Liver (tissue), 3 donors: ENCODE results near the gene ZNF280D.

ENCODE experiments used
- GABPA ChIP-seq, 2 donors: IDR thresholded peaks in 1 of 2; conservative IDR thresholded peaks in 1 of 2; 2 replicates each; pipeline ENCODE4 v1.6.1; 2016; ENCODE audit warnings: antibody characterized with exemption in 2 of 2, mild to moderate bottlenecking in 1 of 2, moderate library complexity in 1 of 2
- RAD21 ChIP-seq, 2 donors: IDR thresholded peaks; 2 replicates each; pipeline ENCODE4 v1.6.1; 2016; ENCODE audit warnings: antibody characterized with exemption in 2 of 2, mild to moderate bottlenecking in 2 of 2
- TAF1 ChIP-seq: conservative IDR thresholded peaks from 2 replicates; pipeline ENCODE4 v1.6.1; 2016; ENCODE audit warnings: antibody characterized with exemption, mild to moderate bottlenecking
- YY1 ChIP-seq: IDR thresholded peaks from 2 replicates; pipeline ENCODE4 v1.6.1; 2016; ENCODE audit warnings: antibody characterized with exemption, mild to moderate bottlenecking
- TF ChIP-seq, protein P1 (sequence below): fragments of 150-350 bp; IDR thresholded peaks from 2 replicates; pipeline ENCODE4 v1.5.1; 2017; ENCODE audit warnings: improper control_type of control experiment, low read depth, low read length; ENCODE audit not compliant: missing input control
- TF ChIP-seq, protein P2 (sequence below): IDR thresholded peaks from 2 replicates; pipeline ENCODE4 v1.6.1; 2016; ENCODE audit warnings: antibody characterized with exemption
- donor health status: healthy.
- donor health status: healthy.

DNA sequence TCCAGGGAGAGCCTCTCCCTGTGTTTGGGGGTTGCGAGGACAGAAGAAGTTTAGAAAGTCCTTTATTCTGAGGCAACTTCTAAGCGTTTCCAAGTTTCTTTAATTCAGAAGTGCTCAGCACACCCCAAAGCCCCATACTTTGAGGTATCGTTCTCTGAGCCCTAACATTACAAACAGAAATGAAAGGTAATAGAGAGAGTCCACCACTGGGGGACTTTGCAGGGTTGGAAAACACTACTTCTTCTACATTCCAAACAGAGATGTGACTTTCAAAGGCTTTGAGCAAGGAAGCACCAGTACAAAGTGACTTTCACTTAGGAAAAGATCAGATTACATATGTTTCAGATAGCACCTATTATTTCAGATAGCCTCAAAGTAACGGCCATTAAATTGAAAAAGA, 6.2 kb upstream of the ZNF280D start:
- TF ChIP-seq, protein P1, sequence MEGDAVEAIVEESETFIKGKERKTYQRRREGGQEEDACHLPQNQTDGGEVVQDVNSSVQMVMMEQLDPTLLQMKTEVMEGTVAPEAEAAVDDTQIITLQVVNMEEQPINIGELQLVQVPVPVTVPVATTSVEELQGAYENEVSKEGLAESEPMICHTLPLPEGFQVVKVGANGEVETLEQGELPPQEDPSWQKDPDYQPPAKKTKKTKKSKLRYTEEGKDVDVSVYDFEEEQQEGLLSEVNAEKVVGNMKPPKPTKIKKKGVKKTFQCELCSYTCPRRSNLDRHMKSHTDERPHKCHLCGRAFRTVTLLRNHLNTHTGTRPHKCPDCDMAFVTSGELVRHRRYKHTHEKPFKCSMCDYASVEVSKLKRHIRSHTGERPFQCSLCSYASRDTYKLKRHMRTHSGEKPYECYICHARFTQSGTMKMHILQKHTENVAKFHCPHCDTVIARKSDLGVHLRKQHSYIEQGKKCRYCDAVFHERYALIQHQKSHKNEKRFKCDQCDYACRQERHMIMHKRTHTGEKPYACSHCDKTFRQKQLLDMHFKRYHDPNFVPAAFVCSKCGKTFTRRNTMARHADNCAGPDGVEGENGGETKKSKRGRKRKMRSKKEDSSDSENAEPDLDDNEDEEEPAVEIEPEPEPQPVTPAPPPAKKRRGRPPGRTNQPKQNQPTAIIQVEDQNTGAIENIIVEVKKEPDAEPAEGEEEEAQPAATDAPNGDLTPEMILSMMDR, result no peak
- TF ChIP-seq YY1 (no peak), GABPA (IDR thresholded peaks at IDR 0.05 in 1 of 2, conservative IDR thresholded peaks at IDR 0.05 in 1 of 2) (no peak), TAF1 (no peak), RAD21 (IDR thresholded peaks at IDR 0.05) (no peak)
- TF ChIP-seq, protein P2, sequence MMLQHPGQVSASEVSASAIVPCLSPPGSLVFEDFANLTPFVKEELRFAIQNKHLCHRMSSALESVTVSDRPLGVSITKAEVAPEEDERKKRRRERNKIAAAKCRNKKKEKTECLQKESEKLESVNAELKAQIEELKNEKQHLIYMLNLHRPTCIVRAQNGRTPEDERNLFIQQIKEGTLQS, result no peak
